ENCODE results near the gene ERVV-1.
"Not testable (repeated sequence)": the region's sequence is repeated elsewhere in the genome, so short reads cannot be mapped to it uniquely, and the experiment has no call there.

Gene ERVV-1

GRCh38 chr19:53013621-53014020, at the start of gene ERVV-1:
ERVV-1 (plus strand) TSS chr19:53013921; CDS start chr19:53014091, 170 bp downstream.
- no peak for DNase-seq
- TF ChIP-seq CTCF (IDR thresholded peaks at IDR 0.05; ENCODE audit: borderline replicate concordance, extremely low read depth, low read length, poor library complexity, severe bottlenecking) = no peak
- no peak for TF ChIP-seq EZH2 (IDR thresholded peaks at IDR 0.05; ENCODE audit: borderline replicate concordance, low read depth, low read length, severe bottlenecking)
- Histone ChIP-seq H3K79me2 (ENCODE audit: insufficient read depth, low read length) (no peaks in the 10 kb centered on the region), H3K4me2 (ENCODE audit: insufficient read depth, low read length) (no peak within 1 kb of the TSS), H4K20me1 (ENCODE audit: insufficient read depth, low read length) (no peaks in the 10 kb centered on the region), H3K36me3 (ENCODE audit: insufficient read depth, low read length) (no peaks in the 10 kb centered on the region), H3K9ac (ENCODE audit: low read depth, low read length) (no peak within 1 kb of the TSS), H3K27me3 (ENCODE audit: insufficient read depth, low read length, poor library complexity) (no peaks in the 10 kb centered on the region), H3K9me3 (ENCODE audit: insufficient read depth, low read length, severe bottlenecking) (no peaks in the 10 kb centered on the region), H3K4me1 (ENCODE audit: insufficient read depth, low read length) (no peaks in the 10 kb centered on the region), H3K4me3 (ENCODE audit: low read depth in 1 of 2, low read length in 2 of 2) (no peak within 1 kb of the TSS), H3K27ac (ENCODE audit: low read length) (no peak within 1 kb of the TSS), H2AFZ (ENCODE audit: low read depth, low read length) (no peak within 1 kb of the TSS)
- ATAC-seq (ENCODE audit: insufficient read depth, low read depth) = no peak

GRCh38 chr19:52967772-52968171, 45.9 kb upstream of the ERVV-1 start:
- ATAC-seq (ENCODE audit: insufficient read depth, low read depth) = no peak
- Histone ChIP-seq H3K9me3 (ENCODE audit: insufficient read depth, low read length, severe bottlenecking) (peaks cover 9% of the 10 kb centered on the region), H3K9ac (ENCODE audit: low read depth, low read length) (no peak overlapping the region), H3K27ac (ENCODE audit: low read length) (no peak overlapping the region), H3K4me3 (ENCODE audit: low read depth in 1 of 2, low read length in 2 of 2) (no peak overlapping the region), H3K4me2 (ENCODE audit: insufficient read depth, low read length) (no peak overlapping the region), H3K27me3 (ENCODE audit: insufficient read depth, low read length, poor library complexity) (no peaks in the 10 kb centered on the region), H3K79me2 (ENCODE audit: insufficient read depth, low read length) (0 out of 2 replicates have a peak, but pooled peaks cover 4% of the 10 kb centered on the region), H2AFZ (ENCODE audit: low read depth, low read length) (no peak overlapping the region), H4K20me1 (ENCODE audit: insufficient read depth, low read length) (no peaks in the 10 kb centered on the region), H3K36me3 (ENCODE audit: insufficient read depth, low read length) (0 out of 2 replicates have a peak, but pooled peaks cover 4% of the 10 kb centered on the region), H3K4me1 (ENCODE audit: insufficient read depth, low read length) (peaks cover 11% of the 10 kb centered on the region)
- DNase-seq = no peak
- TF ChIP-seq CTCF (IDR thresholded peaks at IDR 0.05; ENCODE audit: borderline replicate concordance, extremely low read depth, low read length, poor library complexity, severe bottlenecking) (no peak), EZH2 (IDR thresholded peaks at IDR 0.05; ENCODE audit: borderline replicate concordance, low read depth, low read length, severe bottlenecking) (no peak)

- Histone ChIP-seq H3K4me3 (ENCODE audit: low read depth in 1 of 2, low read length in 2 of 2) (no peak overlapping the region), H3K36me3 (ENCODE audit: insufficient read depth, low read length) (0 out of 2 replicates have a peak, but pooled peaks cover 4% of the 10 kb centered on the region), H4K20me1 (ENCODE audit: insufficient read depth, low read length) (no peaks in the 10 kb centered on the region), H3K27ac (ENCODE audit: low read length) (no peak overlapping the region), H3K79me2 (ENCODE audit: insufficient read depth, low read length) (no peaks in the 10 kb centered on the region), H3K27me3 (ENCODE audit: insufficient read depth, low read length, poor library complexity) (no peaks in the 10 kb centered on the region), H3K9me3 (ENCODE audit: insufficient read depth, low read length, severe bottlenecking) (peaks cover 5% of the 10 kb centered on the region), H3K4me2 (ENCODE audit: insufficient read depth, low read length) (no peak overlapping the region), H2AFZ (ENCODE audit: low read depth, low read length) (no peak overlapping the region), H3K4me1 (ENCODE audit: insufficient read depth, low read length) (no peaks in the 10 kb centered on the region), H3K9ac (ENCODE audit: low read depth, low read length) (no peak overlapping the region)
- no peak for DNase-seq
- ATAC-seq (ENCODE audit: insufficient read depth, low read depth) = no peak
- TF ChIP-seq EZH2 (IDR thresholded peaks at IDR 0.05; ENCODE audit: borderline replicate concordance, low read depth, low read length, severe bottlenecking) (no peak), CTCF (IDR thresholded peaks at IDR 0.05; ENCODE audit: borderline replicate concordance, extremely low read depth, low read length, poor library complexity, severe bottlenecking) (no peak)
Observed at GRCh38 chr19:52981329-52981728, 32.4 kb upstream of the ERVV-1 start.

GRCh38 chr19:52983167-52983566, 30.6 kb upstream of the ERVV-1 start:
- not testable (repeated sequence) for H3K9ac ChIP-seq (ENCODE audit: low read depth, low read length); H2AFZ ChIP-seq (ENCODE audit: low read depth, low read length); ATAC-seq (ENCODE audit: insufficient read depth, low read depth); H3K36me3 ChIP-seq (ENCODE audit: insufficient read depth, low read length); H3K27me3 ChIP-seq (ENCODE audit: insufficient read depth, low read length, poor library complexity); H3K27ac ChIP-seq (ENCODE audit: low read length); H3K4me3 ChIP-seq (ENCODE audit: low read depth in 1 of 2, low read length in 2 of 2); H3K4me2 ChIP-seq (ENCODE audit: insufficient read depth, low read length); H3K4me1 ChIP-seq (ENCODE audit: insufficient read depth, low read length); H3K9me3 ChIP-seq (ENCODE audit: insufficient read depth, low read length, severe bottlenecking); H4K20me1 ChIP-seq (ENCODE audit: insufficient read depth, low read length); DNase-seq; H3K79me2 ChIP-seq (ENCODE audit: insufficient read depth, low read length)

Data from DND-41 (cell line).